Activated B cell treated with CpG ODN at 0.5 μM for 24 hours (primary cell): ENCODE measurements around the gene BRAF. TPM values are rescaled to one million over a fixed set of nuclear protein-coding genes. Genes with fewer than 3 reads are reported as not detected.

Experiments used
- ATAC-seq: fragments of 200-7000 bp; cut with Tn5 transposase; one replicate; pipeline ENCODE4 v1.10.0; 2021; ENCODE audit warnings: low read depth, mild to moderate bottlenecking, moderate library complexity
- CTCF ChIA-PET: fragments of 350-600 bp; sonication (Branson Sonifier 250); formaldehyde crosslinking; loops from one replicate; lab custom pipeline; 2021; ENCODE audit warnings: antibody characterized with exemption; lab: Charles Lee
- POLR2A ChIA-PET: fragments of 350-600 bp; sonication (Branson Sonifier 250); formaldehyde crosslinking; loops from one replicate; lab custom pipeline; 2021; ENCODE audit warnings: antibody characterized with exemption; lab: Charles Lee
- DNase-seq: peaks from one replicate; pipeline ENCODE4 v3.0.0; 2022
- H3K27ac Mint-ChIP-seq: one replicate; pipeline ENCODE4 v1.8.0; 2020; ENCODE audit warnings: mixed read lengths
- H3K27me3 Mint-ChIP-seq: one replicate; pipeline ENCODE4 v1.8.0; 2021; ENCODE audit warnings: mixed read lengths
- H3K36me3 Mint-ChIP-seq: one replicate; pipeline ENCODE4 v1.8.0; 2021; ENCODE audit warnings: low read depth, mixed read lengths
- H3K4me1 Mint-ChIP-seq: one replicate; pipeline ENCODE4 v1.8.0; 2021; ENCODE audit warnings: mixed read lengths
- H3K4me3 Mint-ChIP-seq: one replicate; pipeline ENCODE4 v1.8.0; 2020; ENCODE audit warnings: mild to moderate bottlenecking, mixed read lengths
- H3K9me3 Mint-ChIP-seq: one replicate; pipeline ENCODE4 v1.8.0; 2020; ENCODE audit warnings: mixed read lengths
- intact Hi-C: fragments of 100-400 bp; cut with micrococcal nuclease; formaldehyde crosslinking; loops from one replicate; pipeline ENCODE4 v1.15.1; 2024
- total RNA-seq: library from RNA; stranded (reverse); gene quantifications from 2 replicates; pipeline ENCODE4 v1.2.3, GENCODE V29; 2022
- TF ChIP-seq, protein P1 (sequence below): fragments of 200-600 bp; IDR thresholded peaks from one replicate; pipeline ENCODE4 v1.8.0; 2022; ENCODE audit warnings: antibody characterized with exemption, mild to moderate bottlenecking

BRAF gene
- total RNA-seq: 58.3 and 65.4 TPM in 2 replicates

DNA sequence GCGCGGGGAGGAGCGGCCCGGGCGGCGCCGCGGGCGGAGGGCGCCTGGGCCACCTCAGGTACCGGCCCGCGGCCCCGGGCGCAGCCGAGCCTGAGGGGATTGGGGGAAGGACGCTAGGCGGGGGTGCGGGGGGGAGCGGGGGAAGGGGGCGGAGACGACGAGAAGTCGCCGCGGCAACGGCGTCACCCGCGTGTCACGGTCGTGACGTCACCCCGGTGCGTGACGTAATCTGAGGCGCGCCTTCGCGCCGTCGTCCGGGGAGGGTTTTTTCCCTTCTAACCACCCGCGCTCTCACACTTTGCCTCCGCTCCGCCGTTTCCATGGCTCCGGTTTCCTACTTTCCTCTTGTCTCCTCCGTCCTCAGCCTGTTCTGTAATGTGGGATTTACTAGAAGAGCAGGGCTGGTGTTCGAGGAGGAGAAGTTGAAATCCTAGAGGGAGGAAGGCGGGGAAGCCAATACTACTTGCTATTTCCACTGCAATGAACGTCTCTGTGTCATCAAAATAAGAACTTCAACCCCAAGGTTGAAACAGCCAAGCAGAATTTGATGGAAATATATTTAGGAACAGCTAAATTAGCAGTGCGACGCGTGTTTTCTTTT is at the start of gene BRAF:
BRAF (minus strand) TSS at position 109 of the 601 bp plus-strand sequence. CDS start 226 bp downstream, outside the sequence.
- intact Hi-C loops: loop anchor here (1.0 to 10.0 kb wide), 11 partner anchors 22 to 1585 kb away; partner anchors contain the start of genes LUC7L2, MRPS33, NDUFB2 and SSBP1
- ChIA-PET CTCF (interaction anchor here (2.9 kb wide), 1 partner anchor 114 kb away, joined by 10 read pairs; no protein-coding TSS in a partner anchor), POLR2A (interaction anchor here (0.6 to 1.6 kb wide), 9 partner anchors 13 to 813 kb away, joined by 3 to 14 read pairs (median 4); partner anchors contain the start of genes MRPS33 and SSBP1)
- Mint-ChIP-seq H3K27ac (peak within 1 kb of the TSS; percentile 99), H3K4me1 (peaks cover 25% of the 10 kb centered on the region), H3K27me3 (peaks cover 2% of the 10 kb centered on the region), H3K36me3 (peaks cover 3% of the 10 kb centered on the region), H3K4me3 (peak within 1 kb of the TSS; percentile 97), H3K9me3 (no peaks in the 10 kb centered on the region)
- TF ChIP-seq, protein P1, sequence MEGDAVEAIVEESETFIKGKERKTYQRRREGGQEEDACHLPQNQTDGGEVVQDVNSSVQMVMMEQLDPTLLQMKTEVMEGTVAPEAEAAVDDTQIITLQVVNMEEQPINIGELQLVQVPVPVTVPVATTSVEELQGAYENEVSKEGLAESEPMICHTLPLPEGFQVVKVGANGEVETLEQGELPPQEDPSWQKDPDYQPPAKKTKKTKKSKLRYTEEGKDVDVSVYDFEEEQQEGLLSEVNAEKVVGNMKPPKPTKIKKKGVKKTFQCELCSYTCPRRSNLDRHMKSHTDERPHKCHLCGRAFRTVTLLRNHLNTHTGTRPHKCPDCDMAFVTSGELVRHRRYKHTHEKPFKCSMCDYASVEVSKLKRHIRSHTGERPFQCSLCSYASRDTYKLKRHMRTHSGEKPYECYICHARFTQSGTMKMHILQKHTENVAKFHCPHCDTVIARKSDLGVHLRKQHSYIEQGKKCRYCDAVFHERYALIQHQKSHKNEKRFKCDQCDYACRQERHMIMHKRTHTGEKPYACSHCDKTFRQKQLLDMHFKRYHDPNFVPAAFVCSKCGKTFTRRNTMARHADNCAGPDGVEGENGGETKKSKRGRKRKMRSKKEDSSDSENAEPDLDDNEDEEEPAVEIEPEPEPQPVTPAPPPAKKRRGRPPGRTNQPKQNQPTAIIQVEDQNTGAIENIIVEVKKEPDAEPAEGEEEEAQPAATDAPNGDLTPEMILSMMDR: no peak
- ATAC-seq (peak; percentile 51), DNase-seq (peak; percentile 97)

DNA sequence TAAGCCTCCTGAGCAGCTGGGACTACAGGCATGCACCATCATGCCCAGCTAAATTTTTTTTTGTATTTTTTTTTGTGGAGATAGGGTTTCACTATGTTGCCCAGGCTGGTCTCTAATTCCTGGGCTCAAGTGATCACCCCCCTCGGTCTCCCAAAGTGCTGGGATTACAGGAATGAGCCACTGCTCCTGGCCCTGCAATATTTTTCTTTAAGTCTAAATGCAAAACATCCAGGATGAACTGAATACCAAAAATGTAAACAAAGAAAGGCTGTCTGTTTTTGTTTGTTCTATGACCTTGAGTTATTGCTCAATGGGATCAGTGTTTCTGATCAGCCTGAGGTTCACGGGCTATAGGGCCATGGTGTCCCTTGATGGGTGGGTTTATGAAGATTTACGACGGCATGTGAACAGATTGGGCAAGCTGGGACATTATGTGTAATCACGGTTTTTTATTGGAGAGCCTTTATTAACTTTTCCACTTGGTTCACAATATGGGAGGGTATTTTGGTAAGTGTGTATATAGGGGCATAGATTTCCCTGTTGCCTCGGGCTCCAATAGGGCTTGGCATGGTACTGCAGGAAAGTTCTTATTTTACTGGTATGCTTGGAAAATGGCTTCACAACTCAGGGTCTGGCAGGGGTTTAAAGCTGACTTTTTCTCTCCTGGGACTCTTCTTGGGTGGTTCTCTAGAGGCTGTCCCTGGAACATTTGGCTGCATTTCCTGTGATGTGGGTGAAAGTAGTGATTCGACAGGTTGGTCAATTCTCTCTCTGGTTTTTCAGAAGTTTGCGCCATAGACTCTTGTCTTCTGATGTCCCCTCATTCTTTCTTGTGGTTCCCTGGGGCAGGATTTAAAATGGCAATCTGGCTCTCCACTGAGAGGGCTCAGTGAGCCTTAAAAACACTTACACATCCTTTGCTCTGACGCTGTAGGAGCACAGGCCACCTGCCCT is 48.4 kb upstream of the BRAF start:
- ATAC-seq: no peak
- Mint-ChIP-seq H3K4me3 (no peak overlapping the region), H3K36me3 (no peaks in the 10 kb centered on the region), H3K27me3 (peaks cover 6% of the 10 kb centered on the region), H3K27ac (no peak overlapping the region), H3K9me3 (no peaks in the 10 kb centered on the region), H3K4me1 (no peaks in the 10 kb centered on the region)
- POLR2A ChIA-PET: no interaction called here
- CTCF ChIA-PET: interaction anchor here (0.6 kb wide), 1 partner anchor 22 kb away, joined by 4 read pairs; no protein-coding TSS in a partner anchor
- TF ChIP-seq, protein P1: no peak
- DNase-seq: no peak
- intact Hi-C loops: no loop called here

DNA sequence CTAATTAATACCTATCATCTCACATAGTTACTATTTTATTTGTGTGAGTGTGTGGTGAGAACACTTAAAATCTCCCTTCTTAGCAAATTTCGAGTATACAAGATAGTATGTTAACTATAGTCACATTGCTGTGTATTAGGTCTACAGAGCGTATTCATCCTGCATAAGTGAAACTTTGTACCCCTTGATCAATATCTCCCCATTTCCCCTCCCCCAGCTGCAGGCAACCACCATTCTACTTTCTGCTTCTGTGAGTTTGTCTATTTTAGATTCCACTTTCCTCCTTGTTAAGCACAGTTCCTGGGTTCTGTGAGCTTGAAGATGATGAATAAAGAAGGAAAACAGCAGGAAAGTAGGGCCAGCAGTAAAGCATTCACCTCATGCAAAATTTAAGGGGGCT is 47.6 kb upstream of the BRAF start:
- Mint-ChIP-seq H3K4me1 (no peaks in the 10 kb centered on the region), H3K27ac (no peak overlapping the region), H3K4me3 (no peak overlapping the region), H3K27me3 (peaks cover 7% of the 10 kb centered on the region), H3K36me3 (no peaks in the 10 kb centered on the region), H3K9me3 (no peaks in the 10 kb centered on the region)
- no peak for DNase-seq
- ChIA-PET CTCF (interaction anchor here (0.6 kb wide), 1 partner anchor 23 kb away, joined by 4 read pairs; no protein-coding TSS in a partner anchor), POLR2A (no interaction called here)
- TF ChIP-seq, protein P1: no peak
- ATAC-seq: no peak
- intact Hi-C loops: no loop called here

DNA sequence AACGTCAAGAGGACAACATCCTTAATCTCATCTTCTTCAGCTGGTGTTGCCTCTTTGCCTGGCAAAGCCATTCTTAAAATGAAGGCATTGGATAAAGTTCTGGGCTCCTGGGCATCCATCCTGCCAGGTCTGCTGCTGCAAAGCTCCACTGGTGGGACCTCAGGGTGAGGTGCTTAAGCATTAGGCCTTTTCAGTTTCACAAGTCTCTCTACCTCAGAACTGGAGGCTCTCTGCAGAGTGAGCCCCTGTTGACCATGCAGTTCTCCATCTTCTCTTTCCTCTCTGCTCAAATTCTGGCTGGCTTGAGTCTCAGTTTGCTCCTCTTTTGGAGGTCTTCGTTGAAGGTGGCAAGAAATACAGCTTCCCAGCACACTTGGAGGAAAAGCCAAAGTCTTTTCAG is 42.7 kb upstream of the BRAF start:
- intact Hi-C loops: no loop called here
- Mint-ChIP-seq H3K9me3 (no peaks in the 10 kb centered on the region), H3K27ac (no peak overlapping the region), H3K4me3 (no peak overlapping the region), H3K27me3 (peaks cover 6% of the 10 kb centered on the region), H3K4me1 (no peaks in the 10 kb centered on the region), H3K36me3 (no peaks in the 10 kb centered on the region)
- ChIA-PET POLR2A (no interaction called here), CTCF (no interaction called here)
- DNase-seq: no peak
- TF ChIP-seq, protein P1: no peak
- no peak for ATAC-seq
